Erythroblast (primary cell): ENCODE results near the gene NKD1.

Source experiments
- GATA1 ChIP-seq: IDR thresholded peaks from 2 replicates; pipeline ENCODE4 v1.6.1; 2011; ENCODE audit warnings: low read depth, mild to moderate bottlenecking, control low read depth, low read length, moderate library complexity
- POLR2A ChIP-seq: IDR thresholded peaks from 2 replicates; pipeline ENCODE4 v1.6.1; 2011; ENCODE audit warnings: mild to moderate bottlenecking, low read length

- TF ChIP-seq POLR2A (no peak), GATA1 (no peak)
These were observed 47.9 kb upstream of the NKD1 start for GRCh38 chr16:50500171-50500874.
